Progenitor cell of endocrine pancreas (in vitro differentiated cells): ENCODE results near the gene PSMB11. TPM values are rescaled to one million over a fixed set of nuclear protein-coding genes. Genes with fewer than 3 reads are reported as not detected.
A peak's percentile ranks its signal among the peaks of the same experiment; 100 is the strongest.

Experiments
- DNase-seq: peaks from one replicate; pipeline ENCODE4 v3.0.0; 2021; ENCODE audit warnings: low spot score; ENCODE audit not compliant: unreplicated experiment
- H3K27ac Mint-ChIP-seq: 2 replicates; pipeline ENCODE4 v1.8.0; 2021; ENCODE audit warnings: mild to moderate bottlenecking, moderate library complexity, mixed read lengths
- H3K27me3 Mint-ChIP-seq: 2 replicates; pipeline ENCODE4 v1.8.0; 2021; ENCODE audit warnings: mixed read lengths
- H3K36me3 Mint-ChIP-seq: 2 replicates; pipeline ENCODE4 v1.8.0; 2022; ENCODE audit warnings: mixed read lengths; ENCODE audit not compliant: insufficient read depth
- H3K4me1 Mint-ChIP-seq: 2 replicates; pipeline ENCODE4 v1.8.0; 2021; ENCODE audit warnings: low read depth, mixed read lengths
- H3K4me3 Mint-ChIP-seq: 2 replicates; pipeline ENCODE4 v1.8.0; 2021; ENCODE audit warnings: low read depth, mild to moderate bottlenecking, moderate library complexity, mixed read lengths
- H3K9me3 Mint-ChIP-seq: 2 replicates; pipeline ENCODE4 v1.8.0; 2021; ENCODE audit warnings: low read depth, mixed read lengths
- total RNA-seq: library from RNA; stranded (reverse); gene quantifications from 2 replicates; pipeline ENCODE4 v1.2.1, GENCODE V29; 2021
- TF ChIP-seq, protein P1 (sequence below): fragments of 200-600 bp; sonication (generic); IDR thresholded peaks from one replicate; pipeline ENCODE4 v1.5.0; 2021; ENCODE audit warnings: antibody characterized with exemption, mild to moderate bottlenecking; ENCODE audit not compliant: unreplicated experiment

The PSMB11 gene
- total RNA-seq, 1 donor from 2014 or later: not detected

DNA sequence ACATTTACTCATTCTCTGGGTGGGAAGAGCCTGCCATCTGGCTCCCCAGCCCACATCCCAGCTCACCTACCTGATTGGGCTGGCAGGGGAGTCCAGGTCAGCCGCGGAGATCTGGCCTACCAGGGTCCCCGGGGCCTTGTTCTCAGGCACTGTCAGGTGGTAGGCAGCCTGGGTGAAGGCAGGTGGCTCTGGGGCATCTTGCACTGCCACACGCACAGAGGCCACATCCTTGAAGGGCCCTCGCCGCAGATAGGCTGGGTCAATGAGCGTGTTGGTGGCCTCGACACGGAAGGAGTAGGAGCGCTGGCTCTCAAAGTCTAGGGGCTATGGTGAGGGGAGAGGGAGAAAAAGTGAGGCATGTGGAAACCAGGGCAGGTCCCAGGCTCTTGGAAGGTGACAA, 11.4 kb downstream of the PSMB11 start:
- no peak overlapping the region for H3K27ac Mint-ChIP-seq
- no peak overlapping the region for H3K4me3 Mint-ChIP-seq
- H3K36me3 Mint-ChIP-seq: no peaks in the 10 kb centered on the region
- TF ChIP-seq, protein P1, sequence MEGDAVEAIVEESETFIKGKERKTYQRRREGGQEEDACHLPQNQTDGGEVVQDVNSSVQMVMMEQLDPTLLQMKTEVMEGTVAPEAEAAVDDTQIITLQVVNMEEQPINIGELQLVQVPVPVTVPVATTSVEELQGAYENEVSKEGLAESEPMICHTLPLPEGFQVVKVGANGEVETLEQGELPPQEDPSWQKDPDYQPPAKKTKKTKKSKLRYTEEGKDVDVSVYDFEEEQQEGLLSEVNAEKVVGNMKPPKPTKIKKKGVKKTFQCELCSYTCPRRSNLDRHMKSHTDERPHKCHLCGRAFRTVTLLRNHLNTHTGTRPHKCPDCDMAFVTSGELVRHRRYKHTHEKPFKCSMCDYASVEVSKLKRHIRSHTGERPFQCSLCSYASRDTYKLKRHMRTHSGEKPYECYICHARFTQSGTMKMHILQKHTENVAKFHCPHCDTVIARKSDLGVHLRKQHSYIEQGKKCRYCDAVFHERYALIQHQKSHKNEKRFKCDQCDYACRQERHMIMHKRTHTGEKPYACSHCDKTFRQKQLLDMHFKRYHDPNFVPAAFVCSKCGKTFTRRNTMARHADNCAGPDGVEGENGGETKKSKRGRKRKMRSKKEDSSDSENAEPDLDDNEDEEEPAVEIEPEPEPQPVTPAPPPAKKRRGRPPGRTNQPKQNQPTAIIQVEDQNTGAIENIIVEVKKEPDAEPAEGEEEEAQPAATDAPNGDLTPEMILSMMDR: no peak
- H3K4me1 Mint-ChIP-seq: peaks cover 12% of the 10 kb centered on the region
- H3K27me3 Mint-ChIP-seq: no peaks in the 10 kb centered on the region
- DNase-seq: no peak
- H3K9me3 Mint-ChIP-seq: no peaks in the 10 kb centered on the region

- Mint-ChIP-seq H3K9me3 (no peaks in the 10 kb centered on the region), H3K27ac (no peak overlapping the region), H3K4me3 (no peak overlapping the region), H3K27me3 (no peaks in the 10 kb centered on the region), H3K4me1 (peaks cover 12% of the 10 kb centered on the region), H3K36me3 (peaks cover 2% of the 10 kb centered on the region)
- no peak for DNase-seq
- TF ChIP-seq, protein P1: no peak
These were observed 12.2 kb downstream of the PSMB11 start for GRCh38 chr14:23054000-23054811.

DNA sequence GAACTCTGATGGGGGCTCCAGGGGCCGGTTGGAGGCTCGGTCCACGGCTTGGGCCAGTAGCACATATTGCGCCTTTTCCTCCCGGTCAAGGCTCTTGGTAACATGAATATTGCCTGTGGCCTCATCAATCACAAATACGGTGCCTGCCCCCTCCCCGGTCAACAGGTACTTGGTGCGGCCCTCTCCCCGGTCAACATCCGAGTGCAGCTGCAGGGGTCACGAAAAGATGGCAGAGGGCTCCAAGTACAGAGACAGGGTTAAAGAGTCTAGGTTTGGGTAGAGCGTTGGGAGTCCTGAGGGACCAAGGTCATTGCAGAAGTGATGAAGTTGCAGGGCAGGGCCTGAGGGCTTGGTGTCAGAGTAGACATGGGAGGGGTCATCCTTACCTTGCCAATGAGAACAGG, 13.1 kb downstream of the PSMB11 start:
- Mint-ChIP-seq H3K27me3 (no peaks in the 10 kb centered on the region), H3K4me3 (no peak overlapping the region), H3K36me3 (peaks cover 4% of the 10 kb centered on the region), H3K27ac (no peak overlapping the region), H3K4me1 (peaks cover 12% of the 10 kb centered on the region), H3K9me3 (no peaks in the 10 kb centered on the region)
- TF ChIP-seq, protein P1: no peak
- no peak for DNase-seq

DNA sequence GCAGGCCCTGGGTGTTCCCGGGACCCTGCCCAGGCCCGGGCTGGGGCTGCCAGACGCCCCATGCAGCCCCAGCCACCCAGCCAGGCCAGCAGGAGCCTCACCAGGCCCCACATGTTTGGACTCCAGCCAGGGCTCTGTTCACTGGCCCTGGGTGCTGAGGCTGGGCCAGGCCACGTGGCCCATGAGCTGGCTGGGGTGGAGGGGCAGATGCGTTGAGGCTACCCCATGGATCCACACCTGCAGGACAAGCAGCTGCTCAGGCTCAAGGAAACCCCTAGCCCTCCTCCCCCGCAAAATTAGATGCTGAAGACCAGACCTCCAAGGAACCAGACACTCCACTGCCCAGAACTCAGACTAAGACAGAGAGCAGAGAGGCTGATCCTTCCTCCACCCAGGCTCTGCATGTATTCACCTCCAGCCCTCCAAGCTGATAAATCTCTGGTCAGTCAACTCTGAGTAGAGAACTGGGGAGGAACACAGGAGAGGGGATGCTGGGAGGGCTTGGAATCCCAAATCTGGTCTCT, 13.7 kb downstream of the PSMB11 start:
- no peak for DNase-seq
- TF ChIP-seq, protein P1: no peak
- no peak overlapping the region for H3K27ac Mint-ChIP-seq
- H3K36me3 Mint-ChIP-seq: peaks cover 4% of the 10 kb centered on the region
- peak overlapping the region; percentile 73 for H3K4me3 Mint-ChIP-seq
- H3K27me3 Mint-ChIP-seq: no peaks in the 10 kb centered on the region
- H3K9me3 Mint-ChIP-seq: no peaks in the 10 kb centered on the region
- H3K4me1 Mint-ChIP-seq: peaks cover 12% of the 10 kb centered on the region

- DNase-seq: peak; percentile 69
- Mint-ChIP-seq H3K4me3 (peak overlapping the region; percentile 73), H3K4me1 (peaks cover 12% of the 10 kb centered on the region), H3K9me3 (no peaks in the 10 kb centered on the region), H3K27ac (peak overlapping the region; percentile 78), H3K27me3 (no peaks in the 10 kb centered on the region), H3K36me3 (peaks cover 9% of the 10 kb centered on the region)
- TF ChIP-seq, protein P1: peak; percentile 74
These were observed 14.3 kb downstream of the PSMB11 start for GRCh38 chr14:23056145-23056955.
